BE2C (cell line): ENCODE measurements around the gene MYL4.

ENCODE experiments used
- DNase-seq: peaks from one replicate; pipeline ENCODE4 v3.0.0-alpha.2; 2020
- H3K27me3 ChIP-seq: fragments of 250-450 bp; sonication (Bioruptor Pico); 2 replicates; pipeline ENCODE4 v1.5.1; 2020; ENCODE audit warnings: mild to moderate bottlenecking
- H3K36me3 ChIP-seq: fragments of 250-450 bp; sonication (Bioruptor Pico); 2 replicates; pipeline ENCODE4 v1.5.1; 2020; ENCODE audit warnings: mild to moderate bottlenecking
- H3K4me1 ChIP-seq: fragments of 250-450 bp; sonication (Bioruptor Pico); 2 replicates; pipeline ENCODE4 v1.5.1; 2020
- H3K4me3 ChIP-seq: 2 replicates; pipeline ENCODE4 v1.5.1; 2011; ENCODE audit warnings: low read depth, low read length
- H3K9me3 ChIP-seq: fragments of 250-450 bp; sonication (Bioruptor Pico); 2 replicates; pipeline ENCODE4 v1.5.1; 2020
- CTCF ChIP-seq: IDR thresholded peaks from 2 replicates; pipeline ENCODE4 v1.5.1; 2012; ENCODE audit warnings: mild to moderate bottlenecking, low read depth, low read length

The MYL4 gene

GRCh38 chr17:47190770-47191169 lies 18.4 kb upstream of the MYL4 start:
- no peaks in the 10 kb centered on the region for H3K4me1 ChIP-seq
- TF ChIP-seq CTCF = no peak
- no peaks in the 10 kb centered on the region for H3K27me3 ChIP-seq
- H3K36me3 ChIP-seq = no peaks in the 10 kb centered on the region
- no peak for DNase-seq
- H3K9me3 ChIP-seq = no peaks in the 10 kb centered on the region
- no peak overlapping the region for H3K4me3 ChIP-seq

- Histone ChIP-seq H3K36me3 (no peaks in the 10 kb centered on the region), H3K9me3 (no peaks in the 10 kb centered on the region), H3K4me1 (no peaks in the 10 kb centered on the region), H3K4me3 (no peak overlapping the region), H3K27me3 (no peaks in the 10 kb centered on the region)
- no peak for TF ChIP-seq CTCF
- DNase-seq = no peak
Measured at GRCh38 chr17:47192554-47192953, 16.6 kb upstream of the MYL4 start.

- Histone ChIP-seq H3K27me3 (no peaks in the 10 kb centered on the region), H3K4me1 (no peaks in the 10 kb centered on the region), H3K4me3 (no peak overlapping the region), H3K9me3 (no peaks in the 10 kb centered on the region), H3K36me3 (no peaks in the 10 kb centered on the region)
- TF ChIP-seq CTCF = no peak
- DNase-seq = no peak
Measured at GRCh38 chr17:47193931-47194511, 15.1 kb upstream of the MYL4 start.

- Histone ChIP-seq H3K36me3 (no peaks in the 10 kb centered on the region), H3K4me3 (no peak overlapping the region), H3K27me3 (no peaks in the 10 kb centered on the region), H3K9me3 (no peaks in the 10 kb centered on the region), H3K4me1 (no peaks in the 10 kb centered on the region)
- no peak for DNase-seq
- TF ChIP-seq CTCF = no peak
Measured at GRCh38 chr17:47197821-47198220, 11.3 kb upstream of the MYL4 start.

- Histone ChIP-seq H3K4me1 (no peaks in the 10 kb centered on the region), H3K27me3 (no peaks in the 10 kb centered on the region), H3K9me3 (no peaks in the 10 kb centered on the region), H3K4me3 (no peak overlapping the region), H3K36me3 (no peaks in the 10 kb centered on the region)
- no peak for TF ChIP-seq CTCF
- DNase-seq = no peak
Measured at GRCh38 chr17:47199627-47200324, 9.4 kb upstream of the MYL4 start.

GRCh38 chr17:47200325-47200664 lies 8.9 kb upstream of the MYL4 start:
- no peaks in the 10 kb centered on the region for H3K36me3 ChIP-seq
- DNase-seq = no peak
- no peak for TF ChIP-seq CTCF
- H3K4me3 ChIP-seq = no peak overlapping the region
- H3K4me1 ChIP-seq = no peaks in the 10 kb centered on the region
- H3K9me3 ChIP-seq = no peaks in the 10 kb centered on the region
- no peaks in the 10 kb centered on the region for H3K27me3 ChIP-seq
